Trophoblast cell (in vitro differentiated cells and primary cell): Measurements from ENCODE around the gene TSPAN2.

Experiments used
- DNase-seq, 2 donors: peaks; one replicate each; pipeline ENCODE4 v3.0.0-alpha.2; 2016
- H2AFZ ChIP-seq: 2 replicates; pipeline ENCODE4 v1.6.1; 2013; ENCODE audit warnings: low read length, moderate library complexity, mild to moderate bottlenecking; ENCODE audit not compliant: insufficient read depth, poor library complexity
- H2AK5ac ChIP-seq: 2 replicates; pipeline ENCODE4 v1.6.1; 2013; ENCODE audit warnings: mild to moderate bottlenecking, low read length
- H2BK120ac ChIP-seq: 2 replicates; pipeline ENCODE4 v1.6.1; 2013; ENCODE audit warnings: low read length, mild to moderate bottlenecking, moderate library complexity; ENCODE audit not compliant: insufficient read depth, poor library complexity
- H2BK12ac ChIP-seq: 2 replicates; pipeline ENCODE4 v1.6.1; 2013; ENCODE audit warnings: mild to moderate bottlenecking, low read length, moderate library complexity
- H2BK5ac ChIP-seq: 2 replicates; pipeline ENCODE4 v1.6.1; 2013; ENCODE audit warnings: low read length, low read depth, moderate library complexity, mild to moderate bottlenecking; ENCODE audit not compliant: poor library complexity
- H3K14ac ChIP-seq: 2 replicates; pipeline ENCODE4 v1.6.1; 2013; ENCODE audit warnings: mild to moderate bottlenecking, low read length
- H3K18ac ChIP-seq: 2 replicates; pipeline ENCODE4 v1.6.1; 2013; ENCODE audit warnings: mild to moderate bottlenecking, low read length
- H3K23ac ChIP-seq: 2 replicates; pipeline ENCODE4 v1.6.1; 2013; ENCODE audit warnings: low read length
- H3K27ac ChIP-seq: 2 replicates; pipeline ENCODE4 v1.5.1; 2013; ENCODE audit warnings: low read depth, mild to moderate bottlenecking, inconsistent platforms, low read length, moderate library complexity
- H3K27me3 ChIP-seq: 2 replicates; pipeline ENCODE4 v1.6.1; 2013; ENCODE audit warnings: inconsistent platforms, mild to moderate bottlenecking, low read length, moderate library complexity; ENCODE audit not compliant: insufficient read depth
- H3K36me3 ChIP-seq, 2 experiments: 1 replicate in 1 of 2; 2 replicates in 1 of 2; pipeline ENCODE4 v1.6.1; 2013; ENCODE audit warnings: low read length in 2 of 2, mild to moderate bottlenecking in 2 of 2, moderate library complexity in 1 of 2; ENCODE audit not compliant: insufficient read depth in 2 of 2, control insufficient read depth in 1 of 2
- H3K4ac ChIP-seq: 2 replicates; pipeline ENCODE4 v1.6.1; 2013; ENCODE audit warnings: low read depth, mild to moderate bottlenecking, low read length, moderate library complexity
- H3K4me1 ChIP-seq, 2 experiments: 1 replicate in 1 of 2; 2 replicates in 1 of 2; pipeline ENCODE4 v1.6.1; 2013; ENCODE audit warnings: low read length in 2 of 2, mild to moderate bottlenecking in 2 of 2, moderate library complexity in 1 of 2; ENCODE audit not compliant: insufficient read depth in 2 of 2, control insufficient read depth in 1 of 2
- H3K4me2 ChIP-seq: 2 replicates; pipeline ENCODE4 v1.6.1; 2013; ENCODE audit warnings: inconsistent platforms, mild to moderate bottlenecking, low read length, moderate library complexity
- H3K4me3 ChIP-seq: 2 replicates; pipeline ENCODE4 v1.5.1; 2013; ENCODE audit warnings: mild to moderate bottlenecking, low read depth, low read length, inconsistent platforms
- H3K79me1 ChIP-seq: one replicate; pipeline ENCODE4 v1.6.1; 2013; ENCODE audit warnings: low read length
- H3K79me2 ChIP-seq: 2 replicates; pipeline ENCODE4 v1.6.1; 2013; ENCODE audit warnings: low read length, mild to moderate bottlenecking; ENCODE audit not compliant: control insufficient read depth, insufficient read depth, poor library complexity
- H3K9ac ChIP-seq: 2 replicates; pipeline ENCODE4 v1.6.1; 2013; ENCODE audit warnings: mild to moderate bottlenecking, low read length
- H3K9me3 ChIP-seq: 2 replicates; pipeline ENCODE4 v1.6.1; 2013; ENCODE audit warnings: low read depth, mild to moderate bottlenecking, control low read depth, inconsistent platforms, low read length; ENCODE audit not compliant: insufficient read depth
- H4K12ac ChIP-seq: 2 replicates; pipeline ENCODE4 v1.6.1; 2013; ENCODE audit warnings: low read depth, mild to moderate bottlenecking, low read length, moderate library complexity
- H4K8ac ChIP-seq: 2 replicates; pipeline ENCODE4 v1.6.1; 2013; ENCODE audit warnings: low read depth, mild to moderate bottlenecking, low read length, moderate library complexity
- H4K91ac ChIP-seq: one replicate; pipeline ENCODE4 v1.6.1; 2013; ENCODE audit warnings: low read depth, mild to moderate bottlenecking, low read length, moderate library complexity
- WGBS: extraction: QIAGEN DNeasy Blood & Tissue Kit; methylation state at CpG from one replicate; pipeline ENCODE4 v1.1.7; 2013; ENCODE audit warnings: missing lambda C conversion rate; ENCODE audit not compliant: insufficient read length, insufficient coverage; ENCODE audit errors: extremely low coverage; 5-methylcytosine and 5-hydroxymethylcytosine counted together

The TSPAN2 gene

GRCh38 chr1:115031595-115031994 lies 57.7 kb downstream of the TSPAN2 start:
- Histone ChIP-seq H3K27ac (no peak overlapping the region), H2BK120ac (no peak overlapping the region), H3K23ac (no peak overlapping the region), H2AK5ac (no peak overlapping the region), H3K36me3 (no peaks in the 10 kb centered on the region), H3K4me1 (peaks cover 0 to 1% of the 10 kb centered on the region in 2 experiments), H3K9ac (no peak overlapping the region), H3K14ac (no peak overlapping the region), H3K4ac (no peak overlapping the region), H4K8ac (no peak overlapping the region), H3K18ac (no peak overlapping the region), H3K4me3 (no peak overlapping the region), H3K79me2 (no peaks in the 10 kb centered on the region), H3K79me1 (peaks cover 4% of the 10 kb centered on the region), H3K9me3 (no peaks in the 10 kb centered on the region), H2AFZ (no peak overlapping the region), H3K4me2 (no peak overlapping the region), H2BK12ac (no peak overlapping the region), H4K12ac (no peak overlapping the region), H3K27me3 (no peaks in the 10 kb centered on the region), H4K91ac (no peak overlapping the region), H2BK5ac (no peak overlapping the region)
- no CpG with 5 or more reads among the region's 2 CpGs for WGBS
- peak in 1 of 2 donors; percentile 65 for DNase-seq

DNA sequence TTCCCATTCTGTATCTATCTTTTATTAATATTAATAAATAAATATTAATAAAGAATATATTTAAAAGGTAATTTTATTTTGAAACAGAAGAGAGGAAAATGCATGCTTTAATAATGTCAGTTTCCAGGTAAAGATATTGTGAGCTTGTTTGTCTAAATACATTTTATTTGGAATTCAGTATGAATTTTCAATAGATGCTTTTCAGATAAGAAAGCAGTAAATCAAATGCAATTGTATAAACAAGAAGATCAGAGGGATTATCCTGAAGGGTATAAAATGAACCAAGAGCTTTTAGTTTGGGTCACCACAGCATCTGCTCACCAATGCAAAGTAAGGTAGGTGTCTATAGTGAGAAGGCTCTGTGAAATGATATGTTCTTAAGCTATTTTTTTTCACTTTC lies 59.8 kb downstream of the TSPAN2 start, which contains the start of gene TSHB:
Gene TSHB (plus strand): TSS at position 301 of the 400 bp plus-strand sequence. CDS start 3,537 bp downstream, outside the sequence.
- Histone ChIP-seq H3K4me1 (no peaks in the 10 kb centered on the region), H2BK5ac (no peak within 1 kb of the TSS), H3K27ac (no peak within 1 kb of the TSS), H3K18ac (no peak within 1 kb of the TSS), H3K9me3 (no peaks in the 10 kb centered on the region), H4K91ac (no peak within 1 kb of the TSS), H3K79me2 (no peaks in the 10 kb centered on the region), H4K12ac (no peak within 1 kb of the TSS), H2BK120ac (no peak within 1 kb of the TSS), H2AK5ac (no peak within 1 kb of the TSS), H4K8ac (no peak within 1 kb of the TSS), H3K4me3 (no peak within 1 kb of the TSS), H3K36me3 (no peaks in the 10 kb centered on the region), H3K27me3 (no peaks in the 10 kb centered on the region), H2AFZ (no peak within 1 kb of the TSS), H3K14ac (no peak within 1 kb of the TSS), H3K4me2 (no peak within 1 kb of the TSS), H3K23ac (no peak within 1 kb of the TSS), H3K4ac (no peak within 1 kb of the TSS), H3K79me1 (no peaks in the 10 kb centered on the region), H2BK12ac (no peak within 1 kb of the TSS), H3K9ac (no peak within 1 kb of the TSS)
- DNase-seq = no peak

DNA sequence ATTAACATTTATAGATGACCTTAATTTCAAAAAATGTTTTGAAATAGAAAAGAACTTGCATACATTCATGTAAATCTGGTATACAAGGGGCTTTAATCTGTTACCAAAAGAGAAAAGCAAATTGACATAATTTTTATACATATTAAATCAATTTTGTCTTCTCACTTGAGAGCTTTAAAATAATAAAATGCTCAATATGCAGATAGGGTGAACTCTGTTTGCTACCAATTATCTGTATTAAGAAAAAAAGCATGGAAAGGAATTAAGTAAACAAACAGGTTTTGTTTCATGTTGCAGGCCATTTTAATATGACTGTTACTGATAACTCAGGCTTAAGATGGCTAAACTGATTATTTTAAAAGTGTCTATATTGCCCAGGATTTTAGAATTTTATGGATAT lies 65.7 kb downstream of the TSPAN2 start:
- Histone ChIP-seq H3K23ac (no peak overlapping the region), H3K4ac (no peak overlapping the region), H4K8ac (no peak overlapping the region), H3K18ac (no peak overlapping the region), H2AK5ac (no peak overlapping the region), H3K9ac (no peak overlapping the region), H3K4me1 (no peaks in the 10 kb centered on the region), H3K79me2 (no peaks in the 10 kb centered on the region), H3K79me1 (no peaks in the 10 kb centered on the region), H2AFZ (no peak overlapping the region), H3K27ac (no peak overlapping the region), H2BK120ac (no peak overlapping the region), H3K27me3 (no peaks in the 10 kb centered on the region), H2BK5ac (no peak overlapping the region), H3K14ac (no peak overlapping the region), H3K9me3 (no peaks in the 10 kb centered on the region), H3K36me3 (no peaks in the 10 kb centered on the region), H3K4me2 (no peak overlapping the region), H4K91ac (no peak overlapping the region), H2BK12ac (no peak overlapping the region), H3K4me3 (no peak overlapping the region), H4K12ac (no peak overlapping the region)
- DNase-seq = no peak

- Histone ChIP-seq H3K4me1 (no peaks in the 10 kb centered on the region), H3K4ac (no peak overlapping the region), H3K14ac (no peak overlapping the region), H2BK5ac (no peak overlapping the region), H3K9me3 (no peaks in the 10 kb centered on the region), H3K27me3 (no peaks in the 10 kb centered on the region), H3K9ac (no peak overlapping the region), H3K79me2 (no peaks in the 10 kb centered on the region), H3K36me3 (no peaks in the 10 kb centered on the region), H3K4me2 (no peak overlapping the region), H3K79me1 (no peaks in the 10 kb centered on the region), H3K4me3 (no peak overlapping the region), H2BK120ac (no peak overlapping the region), H3K27ac (no peak overlapping the region), H2BK12ac (no peak overlapping the region), H2AFZ (no peak overlapping the region), H3K18ac (no peak overlapping the region), H4K8ac (no peak overlapping the region), H4K12ac (no peak overlapping the region), H3K23ac (no peak overlapping the region), H4K91ac (no peak overlapping the region), H2AK5ac (no peak overlapping the region)
- WGBS = no CpG with 5 or more reads among the region's 1 CpG
- DNase-seq = no peak
These were observed 68.2 kb downstream of the TSPAN2 start for GRCh38 chr1:115021145-115021544.
